Gastroesophageal sphincter (tissue), 4 donors: ENCODE data around the gene CNTNAP1. TPM values are rescaled to one million over a fixed set of nuclear protein-coding genes. Genes with fewer than 3 reads are reported as not detected.

Experiments used
- ATAC-seq: fragments of 150-250 bp; one replicate; pipeline ENCODE4 v1.9.1; 2016; ENCODE audit warnings: mild to moderate bottlenecking, moderate library complexity
- H3K27ac ChIP-seq, 4 donors: fragments of 200-600 bp; sonication (generic) in 3 of 4; 1 replicate in 3 of 4; 2 replicates in 1 of 4; pipeline ENCODE4 v1.5.1; 2016 to 2019
- H3K27me3 ChIP-seq: fragments of 200-600 bp; sonication (generic); one replicate; pipeline ENCODE4 v1.5.1; 2019
- H3K36me3 ChIP-seq, 2 donors: fragments of 200-600 bp; sonication (generic); one replicate each; pipeline ENCODE4 v1.5.1; 2019; ENCODE audit warnings: control low read depth in 1 of 2
- H3K4me1 ChIP-seq, 3 donors: fragments of 200-600 bp; sonication (generic); 1 replicate in 2 of 3; 2 replicates in 1 of 3; pipeline ENCODE4 v1.5.1; 2016 to 2019; ENCODE audit warnings: control low read depth in 2 of 3
- H3K4me3 ChIP-seq, 2 donors: fragments of 200-600 bp; sonication (generic); one replicate each; pipeline ENCODE4 v1.5.1; 2019; ENCODE audit warnings: mild to moderate bottlenecking in 1 of 2, moderate library complexity in 1 of 2
- H3K9me3 ChIP-seq, 3 donors: fragments of 200-600 bp; sonication (generic); one replicate each; pipeline ENCODE4 v1.5.1; 2017 to 2019; ENCODE audit warnings: control low read depth in 2 of 3
- CTCF ChIP-seq, 4 experiments: fragments of 200-600 bp in 2 of 4; fragments of 450-650 bp in 2 of 4; sonication (generic) in 1 of 4; IDR thresholded peaks; one replicate each; pipeline ENCODE4 v1.5.1; 2017 to 2019; ENCODE audit warnings: antibody characterized with exemption in 4 of 4, mild to moderate bottlenecking in 2 of 4, moderate library complexity in 2 of 4
- EP300 ChIP-seq: sonication (generic); formaldehyde crosslinking; IDR thresholded peaks from one replicate; pipeline ENCODE4 v1.6.1; 2017; ENCODE audit warnings: antibody characterized with exemption, mild to moderate bottlenecking
- POLR2A ChIP-seq, 2 donors: fragments of 450-650 bp; IDR thresholded peaks; one replicate each; pipeline ENCODE4 v1.6.1; 2017; ENCODE audit warnings: antibody characterized with exemption in 2 of 2, mild to moderate bottlenecking in 2 of 2, moderate library complexity in 1 of 2
- POLR2AphosphoS5 ChIP-seq: sonication (generic); formaldehyde crosslinking; IDR thresholded peaks from one replicate; pipeline ENCODE4 v1.6.1; 2017; ENCODE audit warnings: antibody characterized with exemption
- WGBS, 2 donors: methylation state at CpG; one replicate each; pipeline ENCODE4 v1.1.5; 2018; ENCODE audit warnings: low coverage in 1 of 2; 5-methylcytosine and 5-hydroxymethylcytosine counted together
- total RNA-seq, 4 donors: library from RNA; depleted of rRNA; stranded (reverse); fragments of >200 nt; gene quantifications; one replicate each; pipeline ENCODE4 v1.1.0, GENCODE V29; 2016

The CNTNAP1 gene
- total RNA-seq, 4 donors from 2014 or later = 1.7 to 14.5 (median 9.1) TPM

GRCh38 chr17:42697108-42697811 is 14.9 kb downstream of the CNTNAP1 start:
- TF ChIP-seq POLR2AphosphoS5 = no peak
- TF ChIP-seq CTCF (IDR thresholded peaks at IDR 0.05) = no peak
- no peak for TF ChIP-seq EP300
- no peak for TF ChIP-seq POLR2A (IDR thresholded peaks at IDR 0.05)
- peaks cover 0 to 98% of the 10 kb centered on the region in 2 donors for H3K36me3 ChIP-seq

GRCh38 chr17:42698736-42699414 is 16.5 kb downstream of the CNTNAP1 start:
- Histone ChIP-seq H3K4me3 (no peak overlapping the region), H3K27me3 (no peaks in the 10 kb centered on the region), H3K36me3 (peaks cover 0 to 98% of the 10 kb centered on the region in 2 donors), H3K27ac (peak overlapping the region in 3 of 4 donors; percentile 20 to 45 (median 29)), H3K4me1 (peaks cover 0 to 15% (median 3%) of the 10 kb centered on the region in 3 donors), H3K9me3 (no peaks in the 10 kb centered on the region)
- no CpG with 5 or more reads among the region's 2 CpGs for WGBS, 2 donors
- ATAC-seq = peak; percentile 70
- no peak for TF ChIP-seq EP300
- no peak for TF ChIP-seq CTCF (IDR thresholded peaks at IDR 0.05)
- TF ChIP-seq POLR2A (IDR thresholded peaks at IDR 0.05) = no peak
- no peak for TF ChIP-seq POLR2AphosphoS5

More at GRCh38 chr17:42697108-42697811, 14.9 kb downstream of the CNTNAP1 start:
- Histone ChIP-seq H3K4me3 (no peak overlapping the region), H3K9me3 (no peaks in the 10 kb centered on the region), H3K27me3 (no peaks in the 10 kb centered on the region), H3K4me1 (peaks cover 0 to 15% (median 3%) of the 10 kb centered on the region in 3 donors), H3K27ac (no peak overlapping the region)
- ATAC-seq = no peak
- WGBS, 2 donors = 89 to 91% methylated on average over 5 to 6 of the region's 19 CpGs

- TF ChIP-seq CTCF (IDR thresholded peaks at IDR 0.05) = no peak
- TF ChIP-seq EP300 = no peak
- TF ChIP-seq POLR2A (IDR thresholded peaks at IDR 0.05) = no peak
- TF ChIP-seq POLR2AphosphoS5 = no peak
- Histone ChIP-seq H3K4me1 (peaks cover 0 to 15% (median 3%) of the 10 kb centered on the region in 3 donors), H3K36me3 (peaks cover 0 to 98% of the 10 kb centered on the region in 2 donors), H3K27me3 (no peaks in the 10 kb centered on the region), H3K9me3 (no peaks in the 10 kb centered on the region), H3K4me3 (no peak overlapping the region), H3K27ac (peak overlapping the region in 3 of 4 donors; percentile 20 to 45 (median 29))
- no peak for ATAC-seq
- 76 to 79% methylated on average over 2 to 3 of the region's 4 CpGs for WGBS, 2 donors
These were observed 17.0 kb downstream of the CNTNAP1 start for GRCh38 chr17:42699415-42699740.

- Histone ChIP-seq H3K27ac (no peak overlapping the region), H3K4me3 (no peak overlapping the region), H3K4me1 (peaks cover 0 to 15% (median 3%) of the 10 kb centered on the region in 3 donors), H3K9me3 (no peaks in the 10 kb centered on the region), H3K27me3 (no peaks in the 10 kb centered on the region), H3K36me3 (peaks cover 0 to 98% of the 10 kb centered on the region in 2 donors)
- WGBS, 2 donors = 66 to 71% methylated on average over 7 to 10 of the region's 10 CpGs
- ATAC-seq = no peak
- TF ChIP-seq POLR2AphosphoS5 (no peak), EP300 (no peak), CTCF (IDR thresholded peaks at IDR 0.05) (no peak), POLR2A (IDR thresholded peaks at IDR 0.05) (no peak)
These were observed 18.4 kb downstream of the CNTNAP1 start for GRCh38 chr17:42700586-42701289.
